Breast epithelium (tissue), 4 donors: ENCODE results near the gene GPR62. TPM values are rescaled to one million over a fixed set of nuclear protein-coding genes. Genes with fewer than 3 reads are reported as not detected.

ENCODE experiments used
- DNase-seq, 2 donors: peaks; one replicate each; pipeline ENCODE4 v3.0.0-alpha.2; 2019; ENCODE audit warnings: low spot score in 2 of 2
- H3K27ac ChIP-seq, 2 donors: fragments of 200-600 bp; sonication (generic) in 1 of 2; one replicate each; pipeline ENCODE4 v1.5.1; 2016 to 2019; ENCODE audit warnings: mild to moderate bottlenecking in 1 of 2
- H3K27me3 ChIP-seq, 2 donors: fragments of 200-600 bp; sonication (generic) in 1 of 2; one replicate each; pipeline versions ENCODE4 v1.5.1 to v1.6.0; 2017 to 2019; ENCODE audit warnings: control low read depth in 1 of 2, mild to moderate bottlenecking in 1 of 2
- H3K36me3 ChIP-seq: fragments of 200-600 bp; one replicate; pipeline ENCODE4 v1.5.1; 2019
- H3K4me1 ChIP-seq, 2 donors: fragments of 200-600 bp; sonication (generic); one replicate each; pipeline ENCODE4 v1.5.1; 2016 to 2019; ENCODE audit warnings: control low read depth in 1 of 2
- H3K4me3 ChIP-seq, 3 donors: fragments of 200-600 bp; sonication (generic); 1 replicate in 2 of 3; 2 replicates in 1 of 3; pipeline ENCODE4 v1.5.1; 2016 to 2019; ENCODE audit warnings: mild to moderate bottlenecking in 3 of 3, moderate library complexity in 2 of 3
- H3K9me3 ChIP-seq, 2 donors: fragments of 200-600 bp; sonication (generic) in 1 of 2; one replicate each; pipeline ENCODE4 v1.5.1; 2016 to 2019; ENCODE audit warnings: control low read depth in 1 of 2
- CTCF ChIP-seq, 3 donors: fragments of 450-650 bp; IDR thresholded peaks; one replicate each; pipeline ENCODE4 v1.5.1; 2016 to 2017; ENCODE audit warnings: antibody characterized with exemption in 3 of 3, mild to moderate bottlenecking in 3 of 3, moderate library complexity in 3 of 3
- POLR2A ChIP-seq: fragments of 450-650 bp; IDR thresholded peaks from one replicate; pipeline ENCODE4 v1.6.1; 2016; ENCODE audit warnings: antibody characterized with exemption, mild to moderate bottlenecking, moderate library complexity
- POLR2AphosphoS5 ChIP-seq, 3 donors: sonication (generic); formaldehyde crosslinking; IDR thresholded peaks; one replicate each; pipeline ENCODE4 v1.6.1; 2017; ENCODE audit warnings: antibody characterized with exemption in 3 of 3
- intact Hi-C: fragments of 100-400 bp; cut with DNase I; formaldehyde crosslinking; loops from one replicate; pipeline ENCODE4 v1.15.1; 2023; ENCODE audit warnings: low total_unique reads
- total RNA-seq, 3 donors: library from RNA; depleted of rRNA; stranded (reverse); fragments of >200 nt; gene quantifications; one replicate each; pipeline ENCODE4 v1.1.0, GENCODE V29; 2016

The GPR62 gene
- total RNA-seq, 3 donors from 2014 or later, result 0.16 TPM; not detected in 2

- Histone ChIP-seq H3K4me3 (no peak overlapping the region), H3K27ac (no peak overlapping the region), H3K9me3 (no peaks in the 10 kb centered on the region), H3K4me1 (peaks cover 7 to 18% of the 10 kb centered on the region in 2 donors), H3K36me3 (no peaks in the 10 kb centered on the region), H3K27me3 (no peaks in the 10 kb centered on the region)
- intact Hi-C loops, result no loop called here
- no peak for DNase-seq
- TF ChIP-seq POLR2AphosphoS5 (IDR thresholded peaks at IDR 0.05), result no peak
- TF ChIP-seq CTCF (IDR thresholded peaks at IDR 0.05), result no peak
- TF ChIP-seq POLR2A, result no peak
Measured at GRCh38 chr3:51944451-51945021, 10.6 kb upstream of the GPR62 start.

GRCh38 chr3:51945031-51945840 lies 9.9 kb upstream of the GPR62 start:
- peaks cover 7 to 18% of the 10 kb centered on the region in 2 donors for H3K4me1 ChIP-seq
- no peaks in the 10 kb centered on the region for H3K9me3 ChIP-seq
- H3K36me3 ChIP-seq, result no peaks in the 10 kb centered on the region
- TF ChIP-seq CTCF (IDR thresholded peaks at IDR 0.05), result no peak
- no peak for TF ChIP-seq POLR2A
- no peak for TF ChIP-seq POLR2AphosphoS5 (IDR thresholded peaks at IDR 0.05)
- H3K4me3 ChIP-seq, result no peak overlapping the region
- DNase-seq, result no peak
- intact Hi-C loops, result no loop called here
- H3K27ac ChIP-seq, result no peak overlapping the region
- H3K27me3 ChIP-seq, result no peaks in the 10 kb centered on the region

GRCh38 chr3:51945926-51946705 lies 9.1 kb upstream of the GPR62 start:
- intact Hi-C loops, result no loop called here
- DNase-seq, result no peak

GRCh38 chr3:51946796-51947195 lies 8.4 kb upstream of the GPR62 start:
- Histone ChIP-seq H3K4me3 (no peak overlapping the region), H3K27me3 (no peaks in the 10 kb centered on the region), H3K4me1 (peaks cover 7 to 10% of the 10 kb centered on the region in 2 donors), H3K36me3 (no peaks in the 10 kb centered on the region), H3K9me3 (no peaks in the 10 kb centered on the region), H3K27ac (no peak overlapping the region)
- intact Hi-C loops, result no loop called here
- TF ChIP-seq POLR2AphosphoS5 (IDR thresholded peaks at IDR 0.05), result no peak
- no peak for TF ChIP-seq CTCF (IDR thresholded peaks at IDR 0.05)
- no peak for TF ChIP-seq POLR2A
- DNase-seq, result no peak

More at GRCh38 chr3:51945926-51946705, 9.1 kb upstream of the GPR62 start:
- H3K4me3 ChIP-seq, result no peak overlapping the region
- no peak overlapping the region for H3K27ac ChIP-seq
- TF ChIP-seq POLR2AphosphoS5 (IDR thresholded peaks at IDR 0.05), result no peak
- no peak for TF ChIP-seq POLR2A
- no peak for TF ChIP-seq CTCF (IDR thresholded peaks at IDR 0.05)
- H3K9me3 ChIP-seq, result no peaks in the 10 kb centered on the region
- H3K27me3 ChIP-seq, result no peaks in the 10 kb centered on the region
- H3K4me1 ChIP-seq, result peaks cover 7 to 13% of the 10 kb centered on the region in 2 donors
- H3K36me3 ChIP-seq, result no peaks in the 10 kb centered on the region
